Peyer's patch (tissue), 4 donors: ENCODE data around the gene MAD1L1. TPM values are rescaled to one million over a fixed set of nuclear protein-coding genes. Genes with fewer than 3 reads are reported as not detected.

Source experiments
- DNase-seq, 3 donors: peaks; one replicate each; pipeline ENCODE4 v3.0.0-alpha.2; 2017 to 2019
- H3K27ac ChIP-seq, 4 donors: fragments of 200-600 bp; sonication (generic); one replicate each; pipeline ENCODE4 v1.5.1; 2016 to 2019
- H3K27me3 ChIP-seq, 2 donors: fragments of 200-600 bp; sonication (generic); one replicate each; pipeline ENCODE4 v1.5.1; 2019
- H3K36me3 ChIP-seq, 3 donors: fragments of 200-600 bp; sonication (generic); one replicate each; pipeline ENCODE4 v1.5.1; 2016 to 2019
- H3K4me1 ChIP-seq, 4 donors: fragments of 200-600 bp; sonication (generic); one replicate each; pipeline ENCODE4 v1.5.1; 2016 to 2019
- H3K4me3 ChIP-seq, 4 donors: fragments of 200-600 bp; sonication (generic); 1 replicate in 3 of 4; 2 replicates in 1 of 4; pipeline ENCODE4 v1.5.1; 2016 to 2019; ENCODE audit warnings: mild to moderate bottlenecking in 1 of 4
- H3K9me3 ChIP-seq, 4 donors: fragments of 200-600 bp; sonication (generic); one replicate each; pipeline ENCODE4 v1.5.1; 2016 to 2019; ENCODE audit warnings: mild to moderate bottlenecking in 1 of 4
- CTCF ChIP-seq, 6 experiments: fragments of 450-650 bp in 4 of 6; fragments of 200-600 bp in 2 of 6; sonication (generic) in 1 of 6; IDR thresholded peaks; one replicate each; pipeline ENCODE4 v1.5.1; 2017 to 2019; ENCODE audit warnings: antibody characterized with exemption in 6 of 6, mild to moderate bottlenecking in 3 of 6, moderate library complexity in 1 of 6
- POLR2A ChIP-seq, 2 donors: fragments of 450-650 bp; IDR thresholded peaks; one replicate each; pipeline ENCODE4 v1.5.1; 2017; ENCODE audit warnings: antibody characterized with exemption in 2 of 2, mild to moderate bottlenecking in 2 of 2, moderate library complexity in 2 of 2
- total RNA-seq, 4 donors: library from RNA; depleted of rRNA; stranded (reverse); fragments of >200 nt; gene quantifications; one replicate each; pipeline ENCODE4 v1.1.0, GENCODE V29; 2016

Gene MAD1L1
- total RNA-seq, 4 donors from 2014 or later: 43.9 to 417 (median 59.1) TPM

DNA sequence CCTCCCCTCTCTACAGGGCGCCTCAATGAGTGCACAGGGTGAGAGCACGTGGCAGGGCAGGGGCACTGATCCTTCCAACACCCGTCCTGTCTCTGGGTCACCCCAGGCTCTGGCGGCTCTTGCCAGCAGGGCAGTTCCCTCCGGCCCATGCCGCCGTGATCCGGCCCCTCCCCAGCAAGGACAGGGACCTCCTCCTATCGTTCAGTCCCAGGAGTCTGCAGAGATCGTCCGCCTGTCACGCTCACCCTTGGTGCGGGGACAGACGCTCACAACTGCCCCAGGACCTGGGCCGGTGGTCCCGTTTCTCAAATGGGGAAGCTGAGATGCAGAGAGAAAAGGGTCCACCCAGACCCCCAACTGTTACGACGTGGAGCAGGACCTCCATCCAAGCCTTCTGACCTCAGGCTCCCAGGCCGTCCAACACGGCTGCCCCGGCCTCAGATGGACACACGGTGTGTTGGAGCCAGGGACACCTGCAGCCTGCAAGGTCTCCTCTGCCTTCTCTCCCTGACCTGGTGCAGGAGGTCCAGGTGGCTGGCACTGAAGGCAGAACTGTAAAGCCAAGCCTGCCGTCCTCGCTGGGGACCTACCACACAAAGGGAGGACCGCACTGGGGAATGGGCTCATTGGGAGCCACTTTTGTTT lies 313.7 kb downstream of the MAD1L1 start:
- no peak for DNase-seq
- H3K27ac ChIP-seq: no peak overlapping the region
- H3K27me3 ChIP-seq: no peaks in the 10 kb centered on the region
- no peak overlapping the region for H3K4me3 ChIP-seq
- no peaks in the 10 kb centered on the region for H3K36me3 ChIP-seq
- no peaks in the 10 kb centered on the region for H3K9me3 ChIP-seq
- TF ChIP-seq POLR2A (IDR thresholded peaks at IDR 0.05) (no peak), CTCF (IDR thresholded peaks at IDR 0.05) (no peak)
- H3K4me1 ChIP-seq: peaks cover 0 to 4% (median 0%) of the 10 kb centered on the region in 4 donors

- no peak overlapping the region for H3K27ac ChIP-seq
- TF ChIP-seq CTCF (IDR thresholded peaks at IDR 0.05): no peak
- TF ChIP-seq POLR2A (IDR thresholded peaks at IDR 0.05): no peak
Measured at GRCh38 chr7:1918063-1918645, 314.6 kb downstream of the MAD1L1 start.

DNA sequence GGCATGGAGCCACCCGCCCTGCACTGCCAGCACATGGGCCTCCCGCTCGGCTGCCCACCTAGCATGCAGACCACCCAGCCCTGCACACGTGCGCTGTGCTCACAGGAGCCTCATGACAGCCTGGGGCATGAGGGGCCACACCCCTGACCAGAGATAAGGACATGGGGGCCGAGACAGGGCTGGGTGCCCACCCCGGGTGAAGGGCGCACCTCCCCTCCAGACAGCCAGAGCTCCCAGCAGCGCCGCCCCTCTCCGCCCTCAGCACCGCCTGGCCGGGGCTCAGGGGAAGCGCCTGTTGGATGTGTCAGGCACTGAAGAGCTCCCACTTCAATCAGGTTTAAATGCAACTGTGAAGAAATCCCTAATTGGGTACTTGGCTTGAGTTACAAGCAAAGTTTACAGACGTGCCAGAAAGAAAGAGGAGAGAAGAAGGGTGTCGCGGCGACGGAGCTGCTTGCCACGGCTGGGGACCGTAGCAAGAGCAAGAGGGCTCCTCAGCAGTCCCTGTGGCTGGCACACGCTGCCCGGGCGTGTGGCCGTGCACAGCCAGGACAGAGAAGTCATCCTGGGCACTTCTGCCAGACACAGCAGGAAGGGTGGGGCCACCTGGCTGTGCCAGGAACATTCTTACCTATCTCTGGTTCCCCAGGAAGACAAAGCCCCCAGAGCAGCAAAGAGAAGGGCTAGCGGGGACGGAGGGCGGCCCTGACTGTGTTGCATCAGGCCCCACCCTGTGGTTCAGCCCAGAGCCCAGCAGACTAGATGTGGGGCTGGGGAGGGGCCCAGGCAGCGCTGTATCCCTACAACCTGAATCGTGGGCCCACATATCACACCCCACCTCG lies 315.3 kb downstream of the MAD1L1 start:
- DNase-seq: no peak
- no peaks in the 10 kb centered on the region for H3K36me3 ChIP-seq
- H3K9me3 ChIP-seq: no peaks in the 10 kb centered on the region

More at GRCh38 chr7:1918063-1918645, 314.6 kb downstream of the MAD1L1 start:
- no peak for DNase-seq
- no peaks in the 10 kb centered on the region for H3K27me3 ChIP-seq
- H3K4me1 ChIP-seq: peaks cover 0 to 4% (median 0%) of the 10 kb centered on the region in 4 donors
- H3K4me3 ChIP-seq: no peak overlapping the region
- H3K9me3 ChIP-seq: no peaks in the 10 kb centered on the region
- no peaks in the 10 kb centered on the region for H3K36me3 ChIP-seq

GRCh38 chr7:1916601-1916970 lies 316.2 kb downstream of the MAD1L1 start:
- no peaks in the 10 kb centered on the region for H3K27me3 ChIP-seq
- H3K9me3 ChIP-seq: no peaks in the 10 kb centered on the region
- no peak for DNase-seq
- H3K27ac ChIP-seq: no peak overlapping the region
- TF ChIP-seq POLR2A (IDR thresholded peaks at IDR 0.05): no peak
- no peak for TF ChIP-seq CTCF (IDR thresholded peaks at IDR 0.05)
- no peak overlapping the region for H3K4me3 ChIP-seq
- H3K4me1 ChIP-seq: peaks cover 0 to 4% (median 0%) of the 10 kb centered on the region in 4 donors
- H3K36me3 ChIP-seq: no peaks in the 10 kb centered on the region

More for the DNA sequence above, 315.3 kb downstream of the MAD1L1 start:
- H3K4me3 ChIP-seq: no peak overlapping the region
- peaks cover 0 to 4% (median 0%) of the 10 kb centered on the region in 4 donors for H3K4me1 ChIP-seq
- no peaks in the 10 kb centered on the region for H3K27me3 ChIP-seq
- TF ChIP-seq POLR2A (IDR thresholded peaks at IDR 0.05) (no peak), CTCF (IDR thresholded peaks at IDR 0.05) (no peak)
- H3K27ac ChIP-seq: no peak overlapping the region

- Histone ChIP-seq H3K36me3 (no peaks in the 10 kb centered on the region), H3K27ac (no peak overlapping the region)
- no peak for TF ChIP-seq CTCF (IDR thresholded peaks at IDR 0.05)
- no peak for TF ChIP-seq POLR2A (IDR thresholded peaks at IDR 0.05)
Measured at GRCh38 chr7:1915956-1916600, 316.7 kb downstream of the MAD1L1 start.

More at GRCh38 chr7:1915956-1916600, 316.7 kb downstream of the MAD1L1 start:
- Histone ChIP-seq H3K27me3 (no peaks in the 10 kb centered on the region), H3K4me1 (peaks cover 0 to 4% (median 0%) of the 10 kb centered on the region in 4 donors), H3K9me3 (no peaks in the 10 kb centered on the region), H3K4me3 (no peak overlapping the region)
- DNase-seq: no peak
